HepG2 (cell line): ENCODE measurements around the gene PKLR. TPM values are rescaled to one million over a fixed set of nuclear protein-coding genes. Genes with fewer than 3 reads are reported as not detected.
A peak's percentile ranks its signal among the peaks of the same experiment; 100 is the strongest.

Source experiments
- CBX1 ChIP-seq: IDR thresholded peaks from one replicate; pipeline ENCODE4 v1.6.1; 2016; ENCODE audit warnings: antibody characterized with exemption, low read depth
- E2F1 ChIP-seq: sonication (generic); formaldehyde crosslinking; IDR thresholded peaks from 2 replicates; pipeline ENCODE4 v1.5.0; 2020; ENCODE audit warnings: missing genetic modification reagents
- FOXA1 ChIP-seq, 2 experiments: fragments of 450-650 bp in 1 of 2; sonication (generic) in 1 of 2; formaldehyde crosslinking in 1 of 2; IDR thresholded peaks; 2 replicates each; pipeline versions ENCODE4 v1.4.0 to v1.6.1; 2016 to 2020; ENCODE audit warnings: missing genetic modification reagents in 1 of 2
- FOXM1 ChIP-seq: sonication (generic); formaldehyde crosslinking; IDR thresholded peaks from 2 replicates; pipeline ENCODE4 v1.5.0; 2020; ENCODE audit warnings: missing genetic modification reagents
- GPN1 ChIP-seq: sonication (generic); formaldehyde crosslinking; IDR thresholded peaks from 2 replicates; pipeline ENCODE4 v1.5.1; 2020; ENCODE audit warnings: missing genetic modification reagents, borderline replicate concordance
- IRF1 ChIP-seq: sonication (generic); formaldehyde crosslinking; IDR thresholded peaks from 2 replicates; pipeline ENCODE4 v1.4.0; 2020; ENCODE audit warnings: low read depth, mild to moderate bottlenecking, missing genetic modification reagents
- MLLT10 ChIP-seq: sonication (generic); formaldehyde crosslinking; IDR thresholded peaks from 2 replicates; pipeline ENCODE4 v1.4.0; 2020; ENCODE audit warnings: missing genetic modification reagents
- MXD4 ChIP-seq: IDR thresholded peaks from 2 replicates; pipeline ENCODE4 v1.6.1; 2016; ENCODE audit warnings: mild to moderate bottlenecking, missing biosample characterization, missing genetic modification reagents
- NRL ChIP-seq: sonication (generic); formaldehyde crosslinking; IDR thresholded peaks from 2 replicates; pipeline ENCODE4 v1.5.0; 2020; ENCODE audit warnings: missing genetic modification reagents, mild to moderate bottlenecking, moderate library complexity, borderline replicate concordance
- POGK ChIP-seq: sonication (generic); formaldehyde crosslinking; conservative IDR thresholded peaks from 2 replicates; pipeline ENCODE4 v1.8.0; 2022; ENCODE audit warnings: mild to moderate bottlenecking, moderate library complexity, missing genetic modification reagents
- RCOR2 ChIP-seq: IDR thresholded peaks from 2 replicates; pipeline ENCODE4 v1.6.1; 2016; ENCODE audit warnings: missing biosample characterization, missing genetic modification reagents
- RELA ChIP-seq: sonication (generic); formaldehyde crosslinking; IDR thresholded peaks from 2 replicates; pipeline ENCODE4 v1.4.0; 2020; ENCODE audit warnings: missing genetic modification reagents
- SAFB2 ChIP-seq: sonication (generic); formaldehyde crosslinking; IDR thresholded peaks from 2 replicates; pipeline ENCODE4 v1.5.1; 2020; ENCODE audit warnings: missing genetic modification reagents, low read depth, mild to moderate bottlenecking, borderline replicate concordance
- SP1 ChIP-seq, 2 experiments: fragments of 450-650 bp in 1 of 2; sonication (generic) in 1 of 2; formaldehyde crosslinking in 1 of 2; IDR thresholded peaks; 2 replicates each; pipeline versions ENCODE4 v1.4.0 to v1.6.1; 2016 to 2020; ENCODE audit warnings: missing genetic modification reagents in 1 of 2
- TBL1XR1 ChIP-seq: fragments of 150-350 bp; IDR thresholded peaks from 2 replicates; pipeline ENCODE4 v1.6.1; 2014; ENCODE audit warnings: borderline replicate concordance, low read length; ENCODE audit not compliant: partially characterized antibody
- TIGD3 ChIP-seq: sonication (generic); formaldehyde crosslinking; IDR thresholded peaks from 2 replicates; pipeline ENCODE4 v1.5.1; 2020; ENCODE audit warnings: mild to moderate bottlenecking, missing genetic modification reagents, borderline replicate concordance
- TMF1 ChIP-seq: sonication (generic); formaldehyde crosslinking; IDR thresholded peaks from 2 replicates; pipeline ENCODE4 v1.8.1; 2022; ENCODE audit warnings: low read depth, missing genetic modification reagents
- ZBTB46 ChIP-seq: sonication (generic); formaldehyde crosslinking; IDR thresholded peaks from 2 replicates; pipeline ENCODE4 v1.4.0; 2020; ENCODE audit warnings: mild to moderate bottlenecking, missing genetic modification reagents, borderline replicate concordance
- ZC3H4 ChIP-seq: sonication (generic); formaldehyde crosslinking; IDR thresholded peaks from 2 replicates; pipeline ENCODE4 v1.4.0; 2020; ENCODE audit warnings: missing genetic modification reagents, borderline replicate concordance
- ZNF205 ChIP-seq: IDR thresholded peaks from 2 replicates; pipeline ENCODE4 v1.6.1; 2018; ENCODE audit warnings: missing biosample characterization, missing genetic modification reagents
- ZNF768 ChIP-seq: sonication (generic); formaldehyde crosslinking; IDR thresholded peaks from 2 replicates; pipeline ENCODE4 v1.4.0; 2020; ENCODE audit warnings: missing genetic modification reagents
- ZNF850 ChIP-seq: sonication (generic); formaldehyde crosslinking; conservative IDR thresholded peaks from 2 replicates; pipeline ENCODE4 v1.9.0; 2021; ENCODE audit warnings: mild to moderate bottlenecking, missing genetic modification reagents
- polyA plus RNA-seq, 8 experiments: library from polyadenylated mRNA; depleted of rRNA in 3 of 8; stranded (reverse) in 7 of 8; unstranded in 1 of 8; fragments of >200 nt; fragmentation: Illumina TruSeq in 4 of 8; extraction: Trizol in 4 of 8; gene quantifications; 2 replicates each; pipeline versions ENCODE4 v1.2.1 to v1.2.3, GENCODE V29; 2011 to 2016; ENCODE audit warnings: low read depth in 4 of 8, missing spikeins in 1 of 8, mixed read lengths in 1 of 8; ENCODE audit not compliant: insufficient read depth in 1 of 8
- total RNA-seq, 5 experiments: library from RNA; depleted of rRNA; stranded (reverse); fragments of >200 nt; fragmentation: Illumina TruSeq; extraction: Trizol; gene quantifications; 2 replicates each; pipeline ENCODE4 v1.2.3, GENCODE V29; 2016; ENCODE audit warnings: low read depth in 1 of 5

PKLR gene
- total and polyA plus RNA-seq, 2 of the 13 experiments (the other 11 are each of a cell fraction or from before 2014, with no cell fraction given): 10.3 to 29.3 TPM

GRCh38 chr1:155300553-155301329 is 497 bp downstream of the PKLR start (continued):
- TF ChIP-seq IRF1 (CRISPR knock-in tag) (no peak; the same call in 1 of the 2 replicates), SP1 (IDR thresholded peaks at IDR 0.05) (no peak), SP1 (CRISPR knock-in tag; IDR thresholded peaks at IDR 0.05) (no peak), CBX1 (no peak), MLLT10 (CRISPR knock-in tag) (no peak), POGK (CRISPR knock-in tag) (peak; percentile 66; the same call in 1 of the 2 replicates), FOXA1 (IDR thresholded peaks at IDR 0.05) (no peak), FOXA1 (CRISPR knock-in tag; IDR thresholded peaks at IDR 0.05) (0 out of 2 replicates have a peak, but pooled peaks have one; percentile 10), NRL (peak; percentile 87; the same call in 1 of the 2 replicates), TMF1 (CRISPR knock-in tag) (no peak), SAFB2 (CRISPR knock-in tag) (no peak; the same call in 1 of the 2 replicates), TIGD3 (CRISPR knock-in tag) (no peak), TBL1XR1 (no peak), ZBTB46 (CRISPR knock-in tag) (0 out of 2 replicates have a peak, but pooled peaks have one; percentile 50), ZNF768 (peak; percentile 49; the same call in 1 of the 2 replicates), FOXM1 (CRISPR knock-in tag) (no peak), GPN1 (CRISPR knock-in tag) (no peak), MXD4 (CRISPR knock-in tag) (peak; percentile 79), E2F1 (CRISPR knock-in tag) (peak; percentile 53; the same call in 1 of the 2 replicates), ZNF205 (peak; percentile 41; the same call in 1 of the 2 replicates), ZC3H4 (CRISPR knock-in tag) (no peak), RELA (CRISPR knock-in tag) (peak; percentile 61; the same call in 1 of the 2 replicates), RCOR2 (CRISPR knock-in tag) (peak; percentile 78), ZNF850 (0 out of 2 replicates have a peak, but pooled peaks have one; percentile 60)
